Kidney (tissue), 14 donors: Measurements from ENCODE around the gene OR5T2. TPM values are rescaled to one million over a fixed set of nuclear protein-coding genes. Genes with fewer than 3 reads are reported as not detected.

Experiments used
- DNase-seq, 5 donors: peaks; one replicate each; pipeline ENCODE4 v3.0.0-alpha.2; 2013 to 2020
- FAIRE-seq: peaks from 2 replicates; lab custom pipeline; 2012; peaks lifted over from hg19 to GRCh38; lab: Jason Lieb, UNC
- H3K27ac ChIP-seq, 2 donors: one replicate each; pipeline ENCODE4 v1.7.0; 2013; ENCODE audit warnings: low read depth in 2 of 2, low read length in 2 of 2, inconsistent platforms in 1 of 2
- H3K27me3 ChIP-seq: one replicate; pipeline ENCODE4 v1.7.1; 2013; ENCODE audit warnings: low read length, inconsistent platforms; ENCODE audit not compliant: control insufficient read depth, insufficient read depth
- H3K36me3 ChIP-seq, 3 donors: one replicate each; pipeline versions ENCODE4 v1.7.0 to v1.7.1; 2013; ENCODE audit warnings: low read length in 3 of 3, control low read depth in 1 of 3, inconsistent platforms in 1 of 3; ENCODE audit not compliant: insufficient read depth in 3 of 3, control insufficient read depth in 2 of 3
- H3K4me1 ChIP-seq, 3 donors: one replicate each; pipeline versions ENCODE4 v1.7.0 to v1.7.1; 2013; ENCODE audit warnings: low read length in 3 of 3, inconsistent platforms in 1 of 3, low read depth in 1 of 3; ENCODE audit not compliant: control insufficient read depth in 2 of 3, insufficient read depth in 2 of 3
- H3K4me3 ChIP-seq, 3 donors: one replicate each; pipeline versions ENCODE4 v1.7.0 to v1.8.1; 2013; ENCODE audit warnings: low read length in 3 of 3, control low read depth in 1 of 3, inconsistent platforms in 1 of 3
- H3K9ac ChIP-seq, 3 donors: one replicate each; pipeline versions ENCODE4 v1.7.0 to v1.7.1; 2013; ENCODE audit warnings: low read length in 3 of 3, control low read depth in 1 of 3, inconsistent platforms in 1 of 3
- H3K9me3 ChIP-seq, 3 donors: one replicate each; pipeline versions ENCODE4 v1.7.0 to v1.7.1; 2013; ENCODE audit warnings: low read length in 3 of 3, control low read depth in 1 of 3, inconsistent platforms in 1 of 3; ENCODE audit not compliant: control insufficient read depth in 2 of 3, insufficient read depth in 1 of 3
- intact Hi-C: fragments of 100-400 bp; cut with DNase I; formaldehyde crosslinking; loops from one replicate; pipeline ENCODE4 v1.11.1; 2022
- polyA plus RNA-seq: library from polyadenylated mRNA; stranded (reverse); fragments of 350-450 nt; fragmentation: Illumina TruSeq; extraction: RNeasy Lipid Tissue Mini Kit (QIAGEN cat#74804); gene quantifications from one replicate; pipeline ENCODE4 v1.2.3, GENCODE V29; 2014; ENCODE audit warnings: low read depth, low replicate concordance; ENCODE audit not compliant: insufficient read depth
- total RNA-seq: library from RNA; stranded (reverse); fragmentation: NEBNext Ultra II Directional; extraction: Animal tissue kit (Norgen Biotek cat#: 25700); gene quantifications from one replicate; pipeline ENCODE4 v1.2.1, GENCODE V29; 2021
- TF ChIP-seq, protein P1 (sequence below): IDR thresholded peaks from 3 replicates; pipeline ENCODE4 v1.5.1; 2012; ENCODE audit warnings: mild to moderate bottlenecking, moderate library complexity, borderline replicate concordance; ENCODE audit not compliant: insufficient read depth; ENCODE audit errors: extremely low read depth
- donor health status: control.
- donor health status: control.
- donor health status: control.
- donor health status: control.
- donor health status: control.
- donor health status: DM: yes; HTN: yes; CAD: no.
- donor health status: Normal renal cell carcinoma (clear cell type).

Gene OR5T2
- total and polyA plus RNA-seq, 2 donors from 2014 or later, result not detected

DNA sequence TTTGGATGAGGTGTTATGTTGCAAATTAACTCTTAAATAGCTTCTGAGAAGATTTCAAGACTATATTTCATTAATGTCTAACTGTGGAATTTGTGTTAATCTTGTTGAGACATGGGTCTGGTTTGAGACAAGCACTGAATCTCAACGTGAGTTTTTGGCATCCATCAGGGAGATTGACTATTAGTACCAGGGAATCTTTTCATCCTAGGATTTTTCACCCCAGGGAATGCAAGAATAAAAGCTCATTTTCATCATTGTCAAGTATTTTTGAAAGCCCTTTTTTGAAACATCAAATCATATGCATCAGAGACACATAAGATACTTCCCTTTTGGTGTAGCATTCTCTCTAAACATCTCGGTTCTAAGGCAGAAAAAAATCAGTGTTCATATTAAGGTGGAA, 19.5 kb downstream of the OR5T2 start:
- Histone ChIP-seq H3K36me3 (no peaks in the 10 kb centered on the region), H3K9ac (no peak overlapping the region), H3K27me3 (no peaks in the 10 kb centered on the region), H3K4me1 (no peaks in the 10 kb centered on the region), H3K9me3 (peaks cover 0 to 3% (median 0%) of the 10 kb centered on the region in 3 donors), H3K4me3 (no peak overlapping the region), H3K27ac (no peak overlapping the region)
- TF ChIP-seq, protein P1, sequence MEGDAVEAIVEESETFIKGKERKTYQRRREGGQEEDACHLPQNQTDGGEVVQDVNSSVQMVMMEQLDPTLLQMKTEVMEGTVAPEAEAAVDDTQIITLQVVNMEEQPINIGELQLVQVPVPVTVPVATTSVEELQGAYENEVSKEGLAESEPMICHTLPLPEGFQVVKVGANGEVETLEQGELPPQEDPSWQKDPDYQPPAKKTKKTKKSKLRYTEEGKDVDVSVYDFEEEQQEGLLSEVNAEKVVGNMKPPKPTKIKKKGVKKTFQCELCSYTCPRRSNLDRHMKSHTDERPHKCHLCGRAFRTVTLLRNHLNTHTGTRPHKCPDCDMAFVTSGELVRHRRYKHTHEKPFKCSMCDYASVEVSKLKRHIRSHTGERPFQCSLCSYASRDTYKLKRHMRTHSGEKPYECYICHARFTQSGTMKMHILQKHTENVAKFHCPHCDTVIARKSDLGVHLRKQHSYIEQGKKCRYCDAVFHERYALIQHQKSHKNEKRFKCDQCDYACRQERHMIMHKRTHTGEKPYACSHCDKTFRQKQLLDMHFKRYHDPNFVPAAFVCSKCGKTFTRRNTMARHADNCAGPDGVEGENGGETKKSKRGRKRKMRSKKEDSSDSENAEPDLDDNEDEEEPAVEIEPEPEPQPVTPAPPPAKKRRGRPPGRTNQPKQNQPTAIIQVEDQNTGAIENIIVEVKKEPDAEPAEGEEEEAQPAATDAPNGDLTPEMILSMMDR, result no peak
- intact Hi-C loops, result no loop called here
- DNase-seq (no peak), FAIRE-seq (no peak)

DNA sequence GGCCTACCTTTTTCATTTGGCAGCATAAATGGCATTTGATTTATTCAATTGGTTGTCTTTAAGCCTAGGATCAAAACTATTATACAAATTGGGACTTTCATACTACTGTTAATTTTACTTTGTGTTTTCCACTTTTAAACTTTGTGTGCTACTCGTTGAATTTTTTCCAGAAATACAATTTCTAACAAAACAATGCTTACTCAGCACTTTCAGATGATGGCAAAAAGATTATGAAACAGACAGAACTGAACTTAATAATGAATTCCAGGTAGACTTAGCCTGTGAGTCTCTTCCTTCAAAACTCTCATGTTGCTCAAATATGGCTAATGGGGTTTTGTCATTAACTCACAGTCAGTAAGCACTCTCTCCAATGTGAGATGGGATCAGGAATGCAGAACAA, 26.3 kb downstream of the OR5T2 start:
- H3K36me3 ChIP-seq, result no peaks in the 10 kb centered on the region
- H3K27ac ChIP-seq, result no peak overlapping the region
- no peak for FAIRE-seq
- no peaks in the 10 kb centered on the region for H3K27me3 ChIP-seq
- no peaks in the 10 kb centered on the region for H3K4me1 ChIP-seq
- intact Hi-C loops, result no loop called here
- TF ChIP-seq, protein P1, result no peak
- DNase-seq, result no peak
- H3K9ac ChIP-seq, result no peak overlapping the region
- H3K4me3 ChIP-seq, result no peak overlapping the region
- H3K9me3 ChIP-seq, result peaks cover 0 to 2% (median 0%) of the 10 kb centered on the region in 3 donors

DNA sequence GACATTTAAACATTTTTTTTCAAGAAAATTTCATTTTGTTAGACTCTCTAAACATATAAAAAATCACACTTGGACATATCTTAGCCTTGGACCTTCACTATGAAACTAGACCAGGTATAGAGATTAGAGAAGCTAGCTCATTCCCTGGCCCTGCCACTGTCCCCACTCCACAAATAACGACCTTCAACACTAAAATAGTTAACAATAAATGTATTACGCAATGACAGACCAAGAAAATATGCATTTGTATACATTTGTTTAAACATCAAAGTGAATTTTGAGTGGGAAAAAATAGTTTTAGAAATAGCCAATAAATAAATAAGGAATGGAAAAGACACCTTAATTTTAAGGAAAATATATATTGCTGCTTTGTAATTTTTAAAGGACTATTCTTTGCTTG, 36.7 kb downstream of the OR5T2 start:
- intact Hi-C loops, result no loop called here
- H3K27me3 ChIP-seq, result no peaks in the 10 kb centered on the region
- TF ChIP-seq, protein P1, result no peak

DNA sequence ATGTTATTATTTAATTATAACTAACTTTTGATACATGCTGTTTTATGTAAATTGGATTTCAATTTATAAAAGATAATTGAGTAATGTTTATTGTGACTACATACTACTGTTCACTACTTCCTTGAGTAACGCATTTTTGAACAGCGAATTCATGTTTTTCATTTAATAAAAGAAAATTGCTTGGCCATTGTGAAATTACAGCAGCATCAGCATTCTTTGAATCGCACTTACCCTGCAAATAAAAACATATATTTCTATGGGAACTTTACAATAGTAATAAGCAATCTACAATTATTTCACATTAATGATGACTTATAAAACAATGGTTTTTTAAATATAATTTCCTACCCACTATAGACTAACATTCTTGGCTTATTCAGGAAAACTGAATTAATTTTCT, 37.4 kb downstream of the OR5T2 start:
- Histone ChIP-seq H3K27me3 (no peaks in the 10 kb centered on the region), H3K9me3 (no peaks in the 10 kb centered on the region), H3K9ac (no peak overlapping the region), H3K4me1 (no peaks in the 10 kb centered on the region), H3K4me3 (no peak overlapping the region), H3K36me3 (no peaks in the 10 kb centered on the region), H3K27ac (no peak overlapping the region)
- DNase-seq (no peak), FAIRE-seq (no peak)
- intact Hi-C loops, result no loop called here
- TF ChIP-seq, protein P1, result no peak

More for the DNA sequence above, 36.7 kb downstream of the OR5T2 start:
- Histone ChIP-seq H3K9ac (no peak overlapping the region), H3K4me1 (no peaks in the 10 kb centered on the region), H3K4me3 (no peak overlapping the region), H3K27ac (no peak overlapping the region), H3K36me3 (no peaks in the 10 kb centered on the region), H3K9me3 (no peaks in the 10 kb centered on the region)
- DNase-seq (no peak), FAIRE-seq (no peak)
